ENCODE data around the gene COLQ.
"Not testable (repeated sequence)": the region's sequence is repeated elsewhere in the genome, so short reads cannot be mapped to it uniquely, and the experiment has no call there.

The COLQ gene

GRCh38 chr3:15521573-15521965 lies at the start of gene COLQ:
COLQ (minus strand) TSS chr3:15521706; CDS start chr3:15521625, 81 bp downstream.
- DNase-seq = no peak

DNA sequence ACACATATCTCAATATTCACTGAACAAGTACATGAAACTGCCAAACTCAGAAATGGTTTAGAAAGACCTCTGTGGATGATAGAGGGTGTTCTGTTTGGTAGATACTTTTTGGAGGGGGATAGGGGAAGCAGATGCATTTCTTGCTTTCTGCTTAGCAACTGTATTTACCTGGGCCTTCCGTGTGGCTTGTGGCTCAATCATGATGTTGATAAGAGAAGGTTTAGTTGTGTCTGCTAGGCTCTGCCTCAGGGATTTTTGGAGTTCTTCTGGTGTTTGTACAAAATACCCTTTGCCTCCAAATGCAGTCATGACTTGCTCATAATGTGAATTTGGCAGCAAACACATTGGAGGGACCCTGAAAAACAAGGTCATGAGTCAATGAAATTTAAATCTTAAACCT lies 41.7 kb upstream of the COLQ start:
- no peak for DNase-seq

DNA sequence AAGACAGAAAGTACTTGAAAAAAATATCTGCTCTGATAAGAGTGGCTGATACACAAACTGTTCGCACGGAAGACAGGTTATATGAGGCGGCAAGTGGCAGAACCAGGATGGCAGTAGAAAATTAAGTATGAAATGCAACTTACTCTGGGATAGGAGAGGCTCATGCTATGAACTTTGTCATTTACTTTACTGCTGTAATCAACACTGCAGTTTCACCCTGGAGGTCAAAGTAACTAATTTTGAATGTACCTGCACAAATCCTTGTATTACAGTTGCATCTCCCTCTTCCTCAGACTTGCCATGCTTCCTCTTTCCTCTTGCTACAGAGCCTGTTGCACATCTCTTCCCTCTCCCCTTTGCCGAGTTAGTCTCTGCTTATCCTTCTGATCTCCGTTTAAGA lies 41.1 kb upstream of the COLQ start:
- DNase-seq = no peak

GRCh38 chr3:15558581-15558980 lies 37.1 kb upstream of the COLQ start:
- DNase-seq = no peak

GRCh38 chr3:15557511-15557946 lies 36.0 kb upstream of the COLQ start:
- no peak for DNase-seq

- DNase-seq = no peak
Measured at GRCh38 chr3:15556512-15556911, 35.0 kb upstream of the COLQ start.

DNA sequence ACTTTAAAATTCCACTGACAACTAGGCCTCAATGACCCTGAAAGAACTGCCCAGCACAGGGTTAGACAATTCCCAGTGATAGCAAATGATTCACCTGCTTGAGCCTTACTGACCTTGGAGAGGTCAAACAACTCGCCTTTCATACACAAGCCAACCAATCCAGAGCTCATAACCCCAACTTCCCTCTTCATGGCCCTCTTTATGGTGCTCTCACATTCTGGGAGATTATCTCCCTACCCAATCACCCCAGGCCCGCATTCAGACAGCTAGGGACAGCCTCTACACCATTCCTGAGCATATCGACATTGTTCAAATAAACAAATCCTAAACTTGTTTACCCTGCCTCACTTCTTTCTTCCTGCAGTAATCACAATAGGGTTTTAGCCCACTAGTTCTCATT lies 32.2 kb upstream of the COLQ start:
- no peak for DNase-seq

- DNase-seq = no peak
Measured at GRCh38 chr3:15551902-15552301, 30.4 kb upstream of the COLQ start.

DNA sequence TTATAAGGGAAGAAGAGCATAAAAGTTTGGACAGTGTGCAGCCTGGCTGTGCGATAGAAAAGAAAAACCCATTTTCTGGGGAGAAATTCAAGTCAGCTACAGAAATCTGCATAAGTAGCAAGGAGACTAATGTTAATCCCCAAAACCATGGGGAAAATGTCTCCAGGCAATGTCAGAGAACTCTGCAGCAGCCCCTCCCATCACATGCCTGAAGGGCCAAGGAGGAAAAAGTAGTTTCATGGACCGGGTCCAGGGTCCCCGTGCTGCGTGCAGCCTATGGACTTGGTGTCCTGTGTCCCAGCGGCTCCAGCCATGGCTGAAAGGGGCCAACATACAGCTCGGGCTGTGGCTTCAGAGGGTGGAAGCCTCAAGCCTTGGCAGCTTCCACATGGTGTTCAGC lies 28.3 kb upstream of the COLQ start:
- DNase-seq = no peak

- no peak for DNase-seq
Measured at GRCh38 chr3:15542614-15543013, 21.1 kb upstream of the COLQ start.

DNA sequence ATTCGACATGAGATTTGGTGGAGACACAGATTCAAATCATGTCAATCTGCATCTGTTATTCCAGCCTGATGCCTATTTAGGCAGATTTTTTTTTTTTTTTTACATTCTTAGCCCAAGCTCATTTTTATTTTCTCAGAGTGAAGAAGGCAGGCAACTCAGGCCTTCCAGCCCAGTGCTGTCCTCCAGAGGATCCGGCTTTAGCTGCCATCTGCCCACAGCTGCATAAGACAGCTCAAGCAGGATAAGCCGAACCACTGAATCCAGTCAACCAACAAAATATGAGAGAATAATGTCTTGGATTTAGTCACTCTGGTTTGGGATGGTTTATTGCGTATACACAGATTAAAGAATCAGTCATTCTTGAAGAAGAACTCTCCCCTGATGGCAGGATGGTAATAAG lies 19.9 kb upstream of the COLQ start:
- no peak for DNase-seq

DNA sequence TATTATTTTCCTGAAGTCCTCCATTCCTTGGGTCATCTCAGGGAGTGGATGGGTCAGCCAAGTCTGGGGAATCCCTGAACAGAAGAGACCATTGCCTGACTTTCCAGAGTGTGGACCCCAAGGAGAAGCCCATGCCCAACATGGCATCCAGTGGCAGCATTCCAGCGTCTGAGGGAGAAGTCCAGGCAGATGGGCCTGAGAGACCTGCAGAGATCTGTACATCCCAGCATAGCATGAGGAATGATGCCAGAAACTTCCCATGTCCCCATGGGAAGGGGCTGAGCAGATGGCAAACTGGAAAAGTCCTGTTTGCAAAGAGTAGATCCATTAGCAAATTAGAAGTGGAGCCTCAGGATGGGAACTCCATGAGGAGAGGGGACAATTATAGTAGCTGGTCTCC lies 17.6 kb upstream of the COLQ start:
- no peak for DNase-seq

- DNase-seq = no peak
Measured at GRCh38 chr3:15538345-15538744, 16.8 kb upstream of the COLQ start.

DNA sequence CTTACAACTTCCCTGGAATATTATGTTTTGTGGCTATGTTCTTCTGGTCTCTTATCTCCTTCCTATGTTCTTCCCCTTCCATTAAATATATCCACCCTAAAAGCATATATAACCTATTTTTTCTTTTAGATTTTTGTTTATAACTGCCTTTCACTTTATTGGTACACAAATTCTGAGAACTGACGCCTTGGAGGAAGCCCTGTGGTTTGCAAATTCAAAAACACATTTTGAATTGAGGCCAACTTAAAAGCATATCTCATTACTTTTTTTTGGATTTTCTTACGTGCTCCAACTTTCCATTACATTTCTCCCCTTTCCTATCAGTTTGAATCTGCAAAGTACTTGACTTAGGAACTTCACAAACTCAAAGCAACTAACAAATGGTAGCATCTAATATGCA lies 15.3 kb upstream of the COLQ start:
- DNase-seq = no peak

- no peak for DNase-seq
Measured at GRCh38 chr3:15535732-15536131, 14.2 kb upstream of the COLQ start.

- DNase-seq = not testable (repeated sequence)
Measured at GRCh38 chr3:15532614-15533013, 11.1 kb upstream of the COLQ start.

- no peak for DNase-seq
Measured at GRCh38 chr3:15531346-15531745, 9.8 kb upstream of the COLQ start.

- no peak for DNase-seq
Measured at GRCh38 chr3:15528854-15529537, 7.5 kb upstream of the COLQ start.

DNA sequence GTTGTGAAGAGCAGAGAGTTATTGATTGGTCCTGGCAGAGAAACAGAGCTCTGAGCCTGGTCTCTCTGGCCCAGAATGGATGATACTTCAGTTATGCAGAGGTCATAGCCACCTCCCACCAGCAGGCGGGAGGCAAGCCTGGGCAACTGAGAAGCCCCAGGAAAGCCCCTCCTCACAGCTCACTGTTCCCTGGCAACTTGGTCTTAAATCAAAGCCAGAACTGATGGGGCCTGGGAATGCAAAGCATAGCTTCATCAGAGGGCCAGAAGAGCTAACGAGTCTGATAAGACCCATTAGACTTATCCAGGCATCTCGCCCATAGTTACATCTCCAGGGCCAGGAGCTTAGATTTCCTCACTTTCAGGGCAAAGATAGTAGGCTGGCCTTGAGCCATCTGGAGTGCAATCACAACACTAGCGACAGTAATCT lies 5.5 kb upstream of the COLQ start:
- no peak for DNase-seq

DNA sequence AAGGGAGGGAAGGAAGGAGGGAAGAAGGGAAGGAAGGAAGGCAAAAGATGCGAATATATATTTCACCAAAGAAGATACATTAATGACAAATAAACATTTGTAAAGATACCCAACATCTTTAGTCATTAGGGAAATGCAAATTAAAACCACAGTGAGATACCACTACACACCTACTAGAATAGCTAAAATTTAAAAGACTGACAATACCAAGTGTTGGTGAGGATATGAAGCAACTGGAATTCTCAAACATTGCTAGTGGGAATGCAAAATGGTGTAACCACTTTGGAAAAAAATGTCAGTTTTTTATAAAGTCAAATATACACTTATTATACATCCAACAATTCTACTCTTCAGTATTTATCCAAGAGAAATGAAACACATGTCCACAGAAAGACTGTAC lies 4.3 kb upstream of the COLQ start:
- DNase-seq = no peak

DNA sequence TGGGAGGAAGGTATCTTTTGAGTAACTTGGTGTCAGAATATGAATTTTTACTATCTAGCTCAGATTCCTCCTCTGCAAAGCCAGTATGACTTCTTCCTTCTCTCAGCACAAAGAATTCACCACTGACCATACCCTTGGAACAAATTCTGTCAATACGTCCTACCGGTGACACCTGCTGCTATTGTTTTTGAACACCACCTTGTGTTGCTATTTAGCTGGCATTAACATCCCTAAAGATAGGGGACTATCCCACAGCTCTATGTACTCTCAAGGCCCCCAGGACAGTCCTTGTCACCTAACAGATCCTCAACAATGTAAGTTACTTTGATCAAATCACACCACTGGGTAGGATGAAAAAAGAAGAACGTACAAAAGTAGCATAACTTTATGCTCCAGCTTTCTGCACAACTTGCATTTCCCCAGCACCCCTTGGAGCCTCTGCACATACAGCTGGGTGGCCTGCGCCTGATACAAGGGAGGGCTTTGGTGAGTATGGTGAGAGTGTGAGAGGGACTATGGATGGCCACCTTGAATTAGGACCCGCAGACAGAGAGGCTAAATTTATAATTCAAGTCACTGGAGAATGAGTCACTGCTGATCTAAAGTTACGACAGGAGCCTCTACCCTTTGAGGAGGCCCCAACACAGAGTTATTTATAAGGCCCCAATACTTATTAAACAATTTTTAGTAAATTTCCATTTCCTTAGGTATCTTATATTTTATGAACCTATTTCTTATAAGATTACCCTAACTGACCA lies 2.3 kb upstream of the COLQ start:
- no peak for DNase-seq

GRCh38 chr3:15522016-15522415 lies 510 bp upstream of the COLQ start:
- DNase-seq = no peak

- DNase-seq = no peak
Measured at GRCh38 chr3:15520804-15521572, 518 bp downstream of the COLQ start.

GRCh38 chr3:15520185-15520584 lies 1.3 kb downstream of the COLQ start:
- no peak for DNase-seq
